ENCODE results near the gene RAB11FIP4. TPM values are rescaled to one million over a fixed set of nuclear protein-coding genes. Genes with fewer than 3 reads are reported as not detected.

RAB11FIP4 gene
- total and polyA plus RNA-seq, 2 experiments from 2014 or later, result 0.22 to 0.40 TPM

DNA sequence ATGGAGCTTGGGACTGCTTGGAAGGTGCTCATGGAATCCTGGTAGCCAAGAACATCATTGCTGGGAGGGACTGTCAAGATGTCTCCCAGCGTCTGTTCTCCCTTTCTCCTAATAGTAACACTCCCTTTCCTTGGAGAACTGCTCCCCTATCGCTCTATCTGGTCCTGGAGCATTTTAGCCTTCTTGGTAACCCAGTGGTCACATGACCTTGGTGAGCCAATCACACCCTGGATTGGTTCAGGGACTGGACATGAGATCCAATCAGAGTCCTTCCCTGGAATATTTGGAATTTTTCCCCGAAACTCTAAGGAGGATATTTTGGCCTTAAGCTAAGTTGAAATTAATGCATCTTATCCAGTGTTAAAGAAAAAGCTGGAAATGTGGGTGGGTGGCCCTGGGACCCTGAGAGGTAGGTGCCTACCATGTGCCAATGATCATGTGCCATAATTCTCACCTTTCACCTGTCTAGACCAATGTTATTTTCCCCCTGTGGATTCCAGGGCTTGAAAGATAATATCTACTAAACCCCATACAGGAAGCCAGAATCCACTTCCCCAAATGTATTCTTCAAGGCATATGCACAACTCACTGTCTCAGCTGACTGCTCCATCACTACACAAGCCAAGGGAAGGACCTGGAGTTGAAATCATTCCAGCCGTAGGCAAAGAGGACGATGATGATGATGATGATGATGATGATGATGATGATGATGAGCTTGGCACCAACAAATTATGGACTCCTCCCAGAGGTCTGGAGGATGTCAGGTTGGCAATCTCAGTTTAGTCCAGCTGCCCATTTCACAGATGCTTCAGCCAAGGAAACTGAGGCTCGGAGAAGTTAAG lies 193.2 kb downstream of the RAB11FIP4 start:
- H4K20me1 ChIP-seq (ENCODE audit: insufficient read depth), result no peaks in the 10 kb centered on the region
- no peak overlapping the region for H2AFZ ChIP-seq
- no peak overlapping the region for H3K9ac ChIP-seq
- peaks cover 87% of the 10 kb centered on the region for H3K79me2 ChIP-seq (ENCODE audit: insufficient read depth)
- WGBS, 2 experiments (ENCODE audit: low coverage in 1 of 2, low lambda C conversion rate in 2 of 2, missing lambda C conversion rate in 2 of 2), result 97 to 99% methylated on average over 6 of the region's 6 CpGs
- H3K27ac ChIP-seq, result peak overlapping the region; percentile 90; the same call in 1 of the 2 replicates
- H3K9me2 ChIP-seq (ENCODE audit: insufficient read depth), result no peaks in the 10 kb centered on the region
- DNase-seq, result no peak
- no peak for TF ChIP-seq EZH2phosphoT487 (IDR thresholded peaks at IDR 0.05; ENCODE audit: insufficient read depth, low read depth)
- TF ChIP-seq EZH2 (IDR thresholded peaks at IDR 0.05; ENCODE audit: insufficient read depth, poor library complexity, severe bottlenecking), result no peak
- H3K27me3 ChIP-seq (replicated peaks; ENCODE audit: insufficient read depth), result no peaks in the 10 kb centered on the region
- peaks cover 37% of the 10 kb centered on the region for H3K36me3 ChIP-seq (ENCODE audit: low read depth)
- no peak overlapping the region for H3K4me2 ChIP-seq (ENCODE audit: unreplicated experiment)
- H3K9me3 ChIP-seq (ENCODE audit: low read depth), result no peaks in the 10 kb centered on the region
- peaks cover 89% of the 10 kb centered on the region for H3F3A ChIP-seq (ENCODE audit: insufficient read depth)
- H3K4me3 ChIP-seq, result no peak overlapping the region
- in situ Hi-C loops (cut with MboI), result no loop called here
- H3K4me1 ChIP-seq (ENCODE audit: insufficient read depth), result peaks cover 51% of the 10 kb centered on the region

DNA sequence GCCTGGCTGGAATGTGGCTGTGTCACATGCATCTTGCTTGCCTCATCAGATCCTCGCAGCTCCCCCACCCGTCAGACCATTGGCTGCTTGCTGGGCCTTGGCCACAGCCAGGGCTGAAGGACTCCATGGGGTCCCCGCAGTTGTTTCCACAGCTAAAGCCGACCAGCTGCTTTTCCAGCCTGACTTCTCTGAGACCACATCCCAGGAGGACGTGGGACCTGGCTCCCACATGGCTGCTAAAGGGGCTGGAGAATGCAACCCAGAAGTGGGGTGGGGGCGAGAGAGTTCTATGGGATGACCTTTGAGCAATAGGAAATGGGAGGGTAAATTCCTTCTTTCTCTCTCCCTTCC lies 193.8 kb downstream of the RAB11FIP4 start:
- H3K4me2 ChIP-seq (ENCODE audit: unreplicated experiment), result no peak overlapping the region
- peaks cover 45% of the 10 kb centered on the region for H3K4me1 ChIP-seq (ENCODE audit: insufficient read depth)
- H2AFZ ChIP-seq, result no peak overlapping the region
- no peaks in the 10 kb centered on the region for H3K9me3 ChIP-seq (ENCODE audit: low read depth)
- DNase-seq, result no peak
- TF ChIP-seq EZH2phosphoT487 (IDR thresholded peaks at IDR 0.05; ENCODE audit: insufficient read depth, low read depth) (no peak), EZH2 (IDR thresholded peaks at IDR 0.05; ENCODE audit: insufficient read depth, poor library complexity, severe bottlenecking) (no peak)
- H3K4me3 ChIP-seq, result no peak overlapping the region
- no peaks in the 10 kb centered on the region for H3K9me2 ChIP-seq (ENCODE audit: insufficient read depth)
- H3K36me3 ChIP-seq (ENCODE audit: low read depth), result peaks cover 35% of the 10 kb centered on the region
- no peak overlapping the region for H3K27ac ChIP-seq
- H3K79me2 ChIP-seq (ENCODE audit: insufficient read depth), result peaks cover 89% of the 10 kb centered on the region
- H4K20me1 ChIP-seq (ENCODE audit: insufficient read depth), result no peaks in the 10 kb centered on the region
- in situ Hi-C loops (cut with MboI), result no loop called here
- no peaks in the 10 kb centered on the region for H3K27me3 ChIP-seq (replicated peaks; ENCODE audit: insufficient read depth)
- WGBS, 2 experiments (ENCODE audit: low coverage in 1 of 2, low lambda C conversion rate in 2 of 2, missing lambda C conversion rate in 2 of 2), result 96 to 99% methylated on average over 6 of the region's 6 CpGs
- H3F3A ChIP-seq (ENCODE audit: insufficient read depth), result peaks cover 86% of the 10 kb centered on the region
- H3K9ac ChIP-seq, result no peak overlapping the region

DNA sequence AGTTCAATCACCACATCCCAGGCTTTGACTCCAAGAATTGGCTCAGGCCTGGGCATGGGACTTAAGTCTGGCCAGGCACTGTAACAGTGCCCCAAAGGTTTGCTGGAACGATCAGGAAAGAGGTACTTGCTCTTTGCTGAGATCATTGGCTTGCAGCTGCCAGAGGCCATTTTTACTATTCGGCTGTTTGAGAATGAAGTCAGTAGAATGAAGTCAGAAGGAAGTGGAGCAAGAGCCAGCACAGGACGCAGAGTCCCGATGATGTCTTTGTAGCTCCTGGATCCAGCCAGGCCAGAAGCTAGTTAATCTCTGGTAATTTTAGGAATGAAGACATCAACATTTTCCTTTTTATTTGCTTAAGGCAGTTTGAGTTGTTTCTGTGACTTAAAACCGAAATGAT lies 195.5 kb downstream of the RAB11FIP4 start:
- Histone ChIP-seq H3F3A (ENCODE audit: insufficient read depth) (peaks cover 80% of the 10 kb centered on the region), H3K27ac (peak overlapping the region; percentile 41), H2AFZ (no peak overlapping the region), H4K20me1 (ENCODE audit: insufficient read depth) (no peaks in the 10 kb centered on the region), H3K9ac (no peak overlapping the region), H3K9me3 (ENCODE audit: low read depth) (no peaks in the 10 kb centered on the region), H3K4me1 (ENCODE audit: insufficient read depth) (peaks cover 29% of the 10 kb centered on the region), H3K4me2 (ENCODE audit: unreplicated experiment) (no peak overlapping the region), H3K36me3 (ENCODE audit: low read depth) (peaks cover 44% of the 10 kb centered on the region), H3K27me3 (replicated peaks; ENCODE audit: insufficient read depth) (no peaks in the 10 kb centered on the region), H3K4me3 (no peak overlapping the region), H3K79me2 (ENCODE audit: insufficient read depth) (peaks cover 98% of the 10 kb centered on the region), H3K9me2 (ENCODE audit: insufficient read depth) (no peaks in the 10 kb centered on the region)
- TF ChIP-seq EZH2 (IDR thresholded peaks at IDR 0.05; ENCODE audit: insufficient read depth, poor library complexity, severe bottlenecking), result no peak
- no peak for TF ChIP-seq EZH2phosphoT487 (IDR thresholded peaks at IDR 0.05; ENCODE audit: insufficient read depth, low read depth)
- WGBS, 2 experiments (ENCODE audit: low coverage in 1 of 2, low lambda C conversion rate in 2 of 2, missing lambda C conversion rate in 2 of 2), result 40 to 44% methylated on average over 5 of the region's 5 CpGs
- in situ Hi-C loops (cut with MboI), result no loop called here
- DNase-seq, result peak; percentile 61

DNA sequence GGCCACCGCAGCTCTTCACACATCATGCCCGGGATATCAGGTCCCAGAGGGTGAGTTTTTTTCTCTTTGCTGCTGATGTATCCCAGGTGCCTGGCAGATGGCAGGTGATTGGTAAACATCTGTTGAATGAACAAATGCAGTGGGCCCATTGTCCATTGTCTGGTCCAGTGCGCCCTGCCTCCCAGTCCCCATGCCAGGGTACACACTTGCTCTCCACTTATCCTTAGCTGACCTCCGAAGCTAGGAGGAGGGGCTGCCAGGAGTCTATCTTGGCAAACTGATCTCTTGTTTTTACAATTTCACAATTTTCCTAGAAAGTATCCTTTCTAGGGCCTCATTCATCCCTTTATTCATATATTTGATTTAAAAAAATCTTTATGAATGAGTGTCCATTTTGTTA lies 196.0 kb downstream of the RAB11FIP4 start:
- H3K9ac ChIP-seq, result no peak overlapping the region
- no peak overlapping the region for H3K4me3 ChIP-seq
- peaks cover 50% of the 10 kb centered on the region for H3K36me3 ChIP-seq (ENCODE audit: low read depth)
- in situ Hi-C loops (cut with MboI), result no loop called here
- H3K4me1 ChIP-seq (ENCODE audit: insufficient read depth), result peaks cover 29% of the 10 kb centered on the region
- H3K4me2 ChIP-seq (ENCODE audit: unreplicated experiment), result no peak overlapping the region
- peaks cover 82% of the 10 kb centered on the region for H3F3A ChIP-seq (ENCODE audit: insufficient read depth)
- no peak overlapping the region for H2AFZ ChIP-seq
- no peak for TF ChIP-seq EZH2 (IDR thresholded peaks at IDR 0.05; ENCODE audit: insufficient read depth, poor library complexity, severe bottlenecking)
- TF ChIP-seq EZH2phosphoT487 (IDR thresholded peaks at IDR 0.05; ENCODE audit: insufficient read depth, low read depth), result no peak
- 65 to 71% methylated on average over 4 of the region's 4 CpGs for WGBS, 2 experiments (ENCODE audit: low coverage in 1 of 2, low lambda C conversion rate in 2 of 2, missing lambda C conversion rate in 2 of 2)
- H3K79me2 ChIP-seq (ENCODE audit: insufficient read depth), result peaks cover 98% of the 10 kb centered on the region
- H3K27me3 ChIP-seq (replicated peaks; ENCODE audit: insufficient read depth), result no peaks in the 10 kb centered on the region
- peak overlapping the region; percentile 41 for H3K27ac ChIP-seq
- no peaks in the 10 kb centered on the region for H4K20me1 ChIP-seq (ENCODE audit: insufficient read depth)
- H3K9me2 ChIP-seq (ENCODE audit: insufficient read depth), result no peaks in the 10 kb centered on the region
- no peak for DNase-seq
- H3K9me3 ChIP-seq (ENCODE audit: low read depth), result no peaks in the 10 kb centered on the region

MicroRNAs within 50 kb of the gene (microRNA counts, 767-probe panel; counts per million panel counts)
- microRNA hsa-miR-193a-3p, result 447 counts per million, percentile 86 among the panel's probes with 10 or more counts
- microRNA hsa-miR-193a-5p, result 7,815 counts per million, percentile 97 among the panel's probes with 10 or more counts

Small RNA genes lying within 50 kb of the gene (microRNA-seq; reads per million reads assigned to microRNA genes)
- 6,020 reads per million, percentile 92 among the genes with 10 or more reads in this experiment for gene MIR193A (ENCODE audit: borderline number of aligned reads)
- 57.3 reads per million, percentile 44 among the genes with 10 or more reads in this experiment for gene MIR365B (ENCODE audit: borderline number of aligned reads)
- 39.9 reads per million, percentile 38 among the genes with 10 or more reads in this experiment for gene MIR4725 (ENCODE audit: borderline number of aligned reads)

Small RNA genes lying within 50 kb of the gene (small RNA-seq; reads per million reads assigned to genes)
- gene MIR193A (ENCODE audit: low read depth, low replicate concordance), result 0.99 reads per million, percentile 42 among the genes with 10 or more reads in this experiment
- not detected for gene MIR4725 (ENCODE audit: low read depth, low replicate concordance)
- gene RN7SL45P (ENCODE audit: low read depth, low replicate concordance), result not detected
- not detected for gene RN7SL79P (ENCODE audit: low read depth, low replicate concordance)
- gene RNU6ATAC7P (ENCODE audit: low read depth, low replicate concordance), result not detected

Other genes starting within 250 kb of the RAB11FIP4 start
- gene OMG, start 94.4 kb upstream of the RAB11FIP4 start, total RNA-seq (2014; rRNA removed; shearing (Covaris generic)), result not detected in 2 replicates
- gene OMG, start 94.4 kb upstream of the RAB11FIP4 start, polyA plus RNA-seq (2016; fragmentation: Nextera tagmentation; extraction: Ambion mirVana), result 0.25 TPM in 1 of 2 replicates, not detected in the other
- gene EVI2B, start 77.6 kb upstream of the RAB11FIP4 start, total RNA-seq (2014; rRNA removed; shearing (Covaris generic)), result 0.22 TPM in 1 of 2 replicates, not detected in the other
- 0.49 and 0.51 TPM in 2 replicates for gene EVI2B, start 77.6 kb upstream of the RAB11FIP4 start, polyA plus RNA-seq (2016; fragmentation: Nextera tagmentation; extraction: Ambion mirVana)
- gene EVI2A, start 70.1 kb upstream of the RAB11FIP4 start, total RNA-seq (2014; rRNA removed; shearing (Covaris generic)), result 0.86 and 0.89 TPM in 2 replicates
- gene EVI2A, start 70.1 kb upstream of the RAB11FIP4 start, polyA plus RNA-seq (2016; fragmentation: Nextera tagmentation; extraction: Ambion mirVana), result 0.40 and 0.62 TPM in 2 replicates